T-helper 1 cell (primary cell): ENCODE data around the gene IKBIP.
"Not testable (repeated sequence)": the region's sequence is repeated elsewhere in the genome, so short reads cannot be mapped to it uniquely, and the experiment has no call there.

Experiments
- DNase-seq, 5 donors: peaks; one replicate each; pipeline ENCODE4 v3.0.0-alpha.2; 2012 to 2020

The IKBIP gene

DNA sequence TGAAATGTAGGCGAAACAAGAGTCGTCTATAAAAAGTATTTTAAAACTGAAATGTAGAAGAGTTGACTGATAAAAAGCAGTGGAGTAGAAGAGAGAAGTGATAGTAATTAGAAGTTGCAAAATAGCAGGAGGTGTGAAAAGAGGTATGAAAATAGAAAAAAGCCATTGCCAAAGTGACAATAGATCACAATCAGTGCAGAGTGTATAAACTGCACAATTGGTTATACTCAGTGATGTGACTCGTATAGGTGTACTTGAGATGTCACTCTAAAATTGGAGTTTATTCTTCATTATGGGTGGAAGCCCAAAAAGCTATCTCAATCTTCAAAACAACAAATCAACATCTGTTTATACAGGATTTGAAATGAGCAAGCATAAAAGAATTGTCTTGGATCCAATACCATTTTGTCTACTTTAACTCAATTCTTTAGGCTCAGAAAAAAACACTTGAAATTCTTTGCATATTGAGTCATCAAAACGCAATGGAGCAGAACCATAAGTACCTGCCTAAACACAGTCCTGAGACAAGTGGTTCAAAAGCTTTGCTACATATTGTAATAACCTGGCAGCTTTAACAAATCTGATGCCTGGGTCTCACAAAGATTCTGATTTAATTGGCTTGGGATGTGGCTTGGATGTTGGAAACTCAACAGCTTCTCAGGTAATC is 8.8 kb downstream of the IKBIP start:
- no peak for DNase-seq

DNA sequence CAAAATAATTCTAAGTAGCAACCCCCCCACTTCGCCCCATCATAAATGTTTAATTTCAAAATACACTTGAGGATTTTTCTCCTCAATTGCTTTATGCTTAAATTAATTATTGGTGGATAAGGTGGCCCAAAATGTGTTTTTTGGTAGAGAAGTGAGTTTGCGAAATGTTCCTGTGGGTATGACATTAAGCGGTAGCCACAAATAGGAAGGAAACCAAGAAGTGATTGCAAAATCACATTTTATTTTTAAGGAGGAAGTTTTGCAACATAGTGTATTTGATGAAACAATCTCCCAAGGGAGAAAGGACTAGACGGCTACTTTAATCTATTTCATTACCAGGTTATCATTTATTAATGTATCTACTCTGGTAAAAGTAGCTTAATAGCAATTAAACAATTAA is 25.6 kb downstream of the IKBIP start:
- no peak for DNase-seq

DNA sequence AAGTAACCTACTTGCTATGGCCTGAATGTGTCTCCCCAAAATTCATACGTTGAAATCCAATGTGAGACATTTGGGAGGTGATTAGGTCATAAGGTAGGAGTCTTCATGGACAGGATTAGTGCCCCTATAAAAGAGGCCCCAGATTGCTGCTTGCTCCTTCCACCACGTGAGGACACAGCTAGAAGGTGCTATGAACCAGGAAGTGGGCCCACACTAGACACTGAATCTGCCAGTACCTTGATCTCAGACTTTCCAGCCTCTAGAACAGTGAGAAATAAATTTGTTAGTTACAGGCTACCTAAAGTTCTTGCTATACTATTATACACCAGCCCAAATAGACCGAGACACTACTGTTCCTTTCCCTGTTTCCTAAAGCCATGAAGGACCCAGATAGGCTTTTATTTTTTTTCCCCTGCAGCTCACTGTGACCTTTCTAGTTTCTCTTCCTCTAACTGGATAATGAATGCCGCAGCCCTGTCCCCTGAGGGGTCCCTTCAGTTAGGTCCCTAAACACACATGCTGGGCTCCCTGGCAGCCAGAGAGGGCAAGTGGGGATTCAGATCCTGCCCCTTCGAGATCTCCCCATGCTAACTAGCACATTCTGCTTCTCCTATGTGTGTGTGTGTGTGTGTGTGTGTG is 31.8 kb downstream of the IKBIP start:
- DNase-seq: no peak

DNA sequence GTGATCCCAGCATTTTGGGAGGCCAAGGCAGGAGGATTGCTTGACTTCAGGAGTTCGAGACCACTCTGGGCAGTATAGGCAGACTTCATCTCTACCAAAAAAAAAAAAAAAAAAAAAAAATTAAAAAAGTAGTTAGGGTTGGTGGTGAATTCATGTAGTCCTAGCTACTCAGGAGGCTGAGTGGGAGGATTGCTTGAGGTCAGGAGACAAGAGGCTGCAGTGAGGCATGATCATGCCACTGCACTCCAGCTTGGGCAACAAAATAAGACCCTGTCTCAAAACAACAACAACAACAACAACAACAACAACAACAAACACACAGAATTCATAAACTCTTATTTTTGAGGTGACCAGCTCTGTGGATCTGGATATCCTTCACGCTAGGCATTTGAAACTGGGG is 34.0 kb downstream of the IKBIP start:
- DNase-seq: no peak

DNA sequence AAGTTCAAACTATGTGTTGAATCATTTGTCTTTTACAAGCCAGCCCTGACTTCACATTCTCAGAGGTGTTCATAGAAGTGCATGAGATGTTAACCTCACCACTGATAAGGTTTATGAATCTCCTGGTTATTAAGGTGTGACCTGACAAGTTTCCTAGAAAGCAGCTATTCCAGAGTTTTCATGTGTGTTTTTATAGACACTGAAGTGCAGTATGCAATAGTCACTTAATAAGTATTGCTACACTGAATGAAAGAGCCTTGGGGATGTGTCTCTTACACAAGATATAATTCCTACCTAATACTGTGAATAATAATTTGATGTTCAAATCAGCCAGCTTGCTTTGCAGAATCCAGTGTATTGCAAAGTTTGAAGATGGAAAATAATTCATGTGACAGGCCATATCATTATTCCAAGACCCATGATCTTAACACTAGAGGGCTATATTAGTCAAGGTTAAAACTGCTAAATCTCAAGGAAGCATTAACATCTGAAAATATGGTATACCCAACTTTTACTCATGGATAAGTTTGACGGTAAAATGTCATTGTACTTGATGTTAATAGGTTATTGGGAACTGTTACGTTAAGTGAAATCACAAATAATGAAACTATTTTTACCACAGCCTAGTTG is 38.1 kb downstream of the IKBIP start:
- DNase-seq: no peak

DNA sequence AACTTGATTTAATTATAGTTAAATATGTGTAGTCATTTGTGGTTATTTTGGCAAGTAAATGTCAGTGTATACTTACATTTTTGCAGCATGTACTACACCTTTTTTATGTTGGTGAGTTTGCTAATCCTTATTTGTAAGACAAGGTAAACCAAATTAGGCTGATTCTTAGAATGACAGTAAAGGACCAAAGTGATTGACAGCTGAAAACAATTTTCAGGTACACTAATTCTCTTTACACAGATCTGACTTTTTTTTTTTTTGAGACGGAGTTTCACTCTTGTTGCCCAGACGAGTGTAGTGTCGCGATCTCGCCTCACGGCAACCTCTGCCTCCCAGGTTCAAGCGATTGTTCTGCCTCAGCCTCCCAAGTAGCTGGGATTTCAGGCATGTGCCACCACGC is 42.7 kb downstream of the IKBIP start:
- no peak for DNase-seq

DNA sequence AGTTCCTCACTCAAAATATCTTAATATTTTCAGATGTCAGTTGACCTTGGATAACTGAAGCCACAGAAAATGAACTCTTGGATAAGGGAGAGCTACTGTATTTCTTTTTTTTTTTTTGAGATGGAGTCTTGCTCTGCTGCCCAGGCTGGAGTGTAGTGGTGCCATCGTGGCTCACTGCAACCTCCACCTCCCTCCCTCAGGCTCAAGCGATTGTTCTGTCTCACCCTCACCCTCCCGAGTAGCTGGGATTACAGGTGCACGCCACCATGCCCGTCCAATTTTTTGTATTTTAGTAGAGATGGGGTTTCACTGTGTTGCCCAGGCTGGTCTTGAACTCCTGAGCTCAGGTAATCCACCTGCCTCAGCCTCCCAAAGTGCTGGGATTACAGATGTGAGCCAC is 47.3 kb downstream of the IKBIP start:
- not testable (repeated sequence) for DNase-seq

- peak in 1 of 5 donors; percentile 17 for DNase-seq
Measured at GRCh38 chr12:98595243-98595988, 49.2 kb downstream of the IKBIP start.

- DNase-seq: peak in 3 of 5 donors; percentile 8 to 20 (median 19)
Measured at GRCh38 chr12:98594050-98594835, 50.3 kb downstream of the IKBIP start.

GRCh38 chr12:98593351-98594049 is 51.1 kb downstream of the IKBIP start, which contains the start of gene SLC25A3:
Gene SLC25A3, plus strand, starts transcription at chr12:98593686. Its CDS starts 293 bp downstream, at chr12:98593979.
- DNase-seq: peak; percentile 91 to 99 (median 94)

DNA sequence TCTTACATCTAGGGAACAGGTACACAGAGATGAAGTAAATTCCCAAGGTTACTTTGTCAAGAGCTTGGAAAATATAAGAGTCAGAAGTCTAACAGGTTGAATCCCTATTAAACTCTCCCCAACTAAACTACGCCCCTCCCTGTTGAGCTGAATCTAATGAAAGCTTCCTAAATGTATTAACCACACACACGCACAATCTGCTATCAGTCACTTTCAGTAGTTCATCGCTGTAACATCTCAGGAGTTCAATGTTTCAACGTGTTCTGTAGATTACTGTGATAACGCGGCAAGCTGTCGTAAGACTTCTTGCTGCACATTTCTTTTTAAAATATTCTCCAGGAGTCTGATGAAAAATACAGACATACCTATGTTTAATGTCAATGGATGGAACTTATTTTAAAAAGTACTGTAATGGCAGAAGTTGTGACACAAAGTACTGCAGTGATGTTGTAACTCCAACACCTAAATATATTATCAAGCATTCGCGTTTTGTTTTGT is 51.7 kb downstream of the IKBIP start:
- peak in 2 of 5 donors; percentile 3 to 51 for DNase-seq

DNA sequence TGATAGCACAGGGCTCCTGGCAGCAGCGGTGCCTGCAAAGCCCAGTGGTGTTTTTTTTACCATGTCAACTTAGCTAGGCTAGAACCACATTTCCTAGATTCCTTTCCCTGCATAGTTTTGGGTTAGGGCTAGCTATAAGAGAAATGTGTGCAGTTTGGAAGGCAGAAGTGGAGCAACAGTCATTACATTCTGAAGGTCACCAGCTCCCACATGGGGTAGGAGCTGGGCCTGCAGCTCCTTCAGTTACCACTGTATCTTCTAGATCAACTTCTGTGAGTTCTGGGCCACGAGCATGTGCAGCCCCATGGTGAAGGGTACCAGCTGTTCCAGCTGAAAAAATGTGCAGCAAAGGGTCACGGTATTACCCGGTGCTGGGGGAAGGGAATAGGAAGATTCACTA is 53.4 kb downstream of the IKBIP start:
- peak in 1 of 5 donors; percentile 10 for DNase-seq

DNA sequence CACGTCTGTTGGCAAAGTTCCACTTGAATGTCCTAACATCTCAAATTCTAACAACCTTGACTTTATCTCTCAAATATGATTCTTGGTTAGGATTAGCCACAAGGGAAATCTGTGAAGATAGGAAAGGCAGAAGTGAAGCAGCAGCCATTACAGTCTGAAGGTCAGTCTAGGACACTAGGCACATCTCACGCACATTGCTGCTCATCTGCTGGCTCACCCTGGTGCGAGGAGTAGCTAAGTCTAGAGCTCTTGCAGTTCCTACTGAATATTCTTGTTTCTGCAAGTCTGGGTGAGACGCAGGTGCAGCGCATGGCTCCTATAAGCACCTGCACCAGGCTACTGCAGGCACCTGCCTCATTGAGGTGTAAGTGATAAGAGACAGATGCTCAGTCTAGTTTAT is 57.5 kb downstream of the IKBIP start:
- no peak for DNase-seq

DNA sequence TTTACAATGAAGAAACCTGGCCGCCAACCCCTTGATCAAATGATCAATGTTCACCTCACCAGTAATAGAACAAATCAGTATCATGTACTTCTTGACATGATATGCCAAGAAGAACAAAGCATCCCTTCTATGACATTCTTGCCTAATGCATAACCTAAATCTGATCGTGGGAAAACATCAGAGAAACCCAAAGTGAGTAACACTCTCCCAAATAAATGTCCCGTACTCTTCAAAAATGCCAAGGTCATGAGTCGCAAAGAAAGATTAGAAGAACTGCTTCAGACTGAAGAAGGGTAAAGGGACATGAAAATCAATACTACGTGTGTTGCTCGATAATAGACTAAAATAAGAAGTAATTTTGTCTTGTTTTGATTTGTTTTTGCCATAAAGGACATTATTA is 62.5 kb downstream of the IKBIP start:
- no peak for DNase-seq

GRCh38 chr12:98581101-98581500 is 63.5 kb downstream of the IKBIP start:
- no peak for DNase-seq

DNA sequence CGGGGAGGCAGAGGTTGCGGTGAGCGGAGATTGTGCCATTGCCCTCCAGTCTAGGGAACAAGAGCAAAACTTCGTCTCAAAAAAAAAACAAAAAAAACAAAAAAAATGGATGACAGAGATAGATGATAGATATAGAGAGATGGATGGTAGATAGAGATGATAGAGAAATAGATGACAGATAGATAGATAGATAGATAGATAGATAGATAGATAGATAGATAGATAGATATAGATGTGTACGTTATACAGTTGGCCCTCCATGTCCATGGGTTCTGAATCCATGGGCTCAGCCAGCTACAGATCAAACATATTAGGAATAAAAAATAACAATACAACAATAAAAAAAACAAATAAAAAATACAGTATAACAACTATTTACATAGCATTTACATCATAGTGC is 63.9 kb downstream of the IKBIP start:
- DNase-seq: no peak

DNA sequence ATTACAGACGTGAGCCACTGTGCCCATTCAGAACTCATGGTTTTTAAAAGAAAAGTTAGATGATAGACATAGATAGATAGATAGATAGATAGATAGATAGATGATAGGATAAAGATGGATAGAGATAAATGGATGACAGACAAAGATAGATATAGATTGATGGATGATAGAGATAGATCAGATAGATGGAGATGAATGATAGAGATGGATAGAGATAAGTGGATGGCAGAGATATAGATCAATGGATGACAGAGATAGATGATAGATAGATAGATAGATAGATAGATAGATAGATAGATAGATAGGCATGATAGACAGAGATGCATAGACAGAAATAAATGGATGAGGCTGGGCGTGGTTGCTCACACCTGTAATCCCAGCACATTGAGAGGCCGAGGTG is 64.8 kb downstream of the IKBIP start:
- no peak for DNase-seq

DNA sequence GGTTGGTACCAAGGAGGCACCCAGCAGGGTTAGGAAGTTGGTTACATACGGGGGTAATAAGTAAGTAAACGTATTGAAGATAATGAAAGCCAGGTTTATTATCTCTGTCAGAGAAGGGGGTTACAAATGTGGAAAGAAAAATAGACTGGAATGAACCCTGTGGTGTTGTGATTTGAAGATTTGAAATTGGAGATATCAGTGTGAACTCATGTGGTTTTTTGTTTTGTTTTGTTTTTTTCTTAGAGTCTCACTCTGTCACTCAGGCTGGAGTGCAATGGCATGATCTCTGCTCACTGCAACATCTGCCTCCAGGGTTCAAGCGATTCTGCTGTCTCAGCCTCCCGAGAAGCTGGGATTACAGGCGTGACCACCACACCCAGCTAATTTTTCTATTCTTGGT is 65.2 kb downstream of the IKBIP start:
- no peak for DNase-seq

- DNase-seq: no peak
Measured at GRCh38 chr12:98578821-98579220, 65.8 kb downstream of the IKBIP start.

DNA sequence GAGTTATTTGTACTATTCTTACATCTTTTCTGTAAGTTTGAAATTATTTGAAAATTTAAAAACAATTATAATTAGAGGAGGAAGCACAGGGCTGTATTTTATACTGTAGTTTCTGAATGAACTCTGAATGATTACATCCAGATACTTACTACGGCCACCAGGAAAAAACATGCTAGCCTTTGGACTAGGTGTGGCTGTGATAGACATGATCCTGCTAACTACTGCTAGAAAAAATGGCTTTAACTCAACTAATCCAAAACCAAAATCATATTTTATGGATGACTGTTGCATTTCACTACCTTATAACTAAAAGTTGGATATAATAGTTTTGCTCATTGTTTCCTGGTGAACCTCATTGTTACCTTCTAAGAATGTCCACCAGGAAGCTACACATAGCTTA is 66.2 kb downstream of the IKBIP start:
- no peak for DNase-seq

DNA sequence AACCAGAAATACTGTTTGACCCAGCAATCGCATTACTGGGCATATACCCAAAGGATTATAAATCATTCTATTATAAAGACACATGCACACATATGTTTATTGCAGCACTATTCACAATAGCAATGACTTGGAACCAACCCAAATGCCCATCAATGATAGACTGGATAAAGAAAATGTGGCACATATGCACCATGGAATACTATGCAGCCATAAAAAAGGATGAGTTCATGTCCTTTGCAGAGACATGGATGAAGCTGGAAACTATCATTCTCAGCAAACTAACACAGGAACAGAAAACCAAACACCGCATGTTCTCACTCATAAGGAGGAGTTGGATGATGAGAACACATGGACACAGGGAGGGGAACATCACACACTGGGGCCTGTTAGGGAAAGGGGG is 67.8 kb downstream of the IKBIP start:
- DNase-seq: not testable (repeated sequence)

GRCh38 chr12:98575013-98575412 is 69.6 kb downstream of the IKBIP start:
- no peak for DNase-seq
